HepG2 (cell line): ENCODE results near the gene NOP56. TPM values are rescaled to one million over a fixed set of nuclear protein-coding genes. Genes with fewer than 3 reads are reported as not detected.

Source experiments
- ATAC-seq: fragments of 200-7000 bp; cut with Tn5 transposase; 3 replicates; pipeline ENCODE4 v1.9.1; 2020; ENCODE audit warnings: mild to moderate bottlenecking, moderate library complexity
- BruUV-seq: library from RNA; stranded (reverse); fragments of 400-500 nt; replicated peaks from 2 replicates; lab custom pipeline; 2021; lab: Mats Ljungman, UMichigan
- CTCF ChIA-PET: fragments of 300-600 bp; formaldehyde crosslinking; extraction: SDS; loops from one replicate; lab custom pipeline; 2021; ENCODE audit warnings: low total read pairs, inconsistent platforms, low intra/inter-chr PET ratio; lab: Yijun Ruan, JAX
- POLR2A ChIA-PET: fragments of 350-600 bp; sonication (Branson Sonifier 250); formaldehyde crosslinking; loops from one replicate; lab custom pipeline; 2020; ENCODE audit warnings: antibody characterized with exemption, inconsistent platforms; lab: Yijun Ruan, JAX
- DNase-seq: peaks from one replicate; pipeline ENCODE4 v3.0.0-alpha.2; 2015; ENCODE audit warnings: low spot score
- FAIRE-seq: peaks from 3 replicates; lab custom pipeline; 2011; peaks lifted over from hg19 to GRCh38; lab: Jason Lieb, UNC
- H2AFZ ChIP-seq: one replicate; pipeline ENCODE4 v1.6.1; 2011; ENCODE audit warnings: low read length, inconsistent platforms
- H3K27ac ChIP-seq: fragments of 300-600 bp; 3 replicates; pipeline ENCODE4 v1.8.0; 2011; ENCODE audit warnings: mixed run types, mild to moderate bottlenecking, mixed read lengths, low read length, inconsistent platforms; ENCODE audit not compliant: insufficient read depth; ENCODE audit errors: extremely low read length
- H3K27me3 ChIP-seq, 2 experiments: fragments of 200-600 bp in 1 of 2; 2 replicates in 1 of 2; 3 replicates in 1 of 2; pipeline versions ENCODE4 v1.6.0 to v1.8.0; 2011; ENCODE audit warnings: low read length in 2 of 2, mild to moderate bottlenecking in 2 of 2, moderate library complexity in 2 of 2, inconsistent platforms in 1 of 2; ENCODE audit not compliant: insufficient read depth in 2 of 2, control insufficient read depth in 1 of 2
- H3K36me3 ChIP-seq, 2 experiments: fragments of 200-600 bp in 1 of 2; replicated peaks in 1 of 2; 2 replicates in 1 of 2; 3 replicates in 1 of 2; pipeline versions ENCODE4 v1.5.1 to v1.8.0; 2011; ENCODE audit warnings: low read length in 2 of 2, inconsistent platforms in 1 of 2; ENCODE audit not compliant: insufficient read depth in 2 of 2, control insufficient read depth in 1 of 2
- H3K4me1 ChIP-seq: 2 replicates; pipeline ENCODE4 v1.5.1; 2012; ENCODE audit warnings: low read length, inconsistent platforms; ENCODE audit not compliant: insufficient read depth
- H3K4me2 ChIP-seq: 2 replicates; pipeline ENCODE4 v1.6.0; 2011; ENCODE audit warnings: low read depth, low read length, inconsistent platforms
- H3K4me3 ChIP-seq, 3 experiments: fragments of 200-600 bp in 1 of 3; sonication (generic), shearing (Covaris generic) in 1 of 3; replicated peaks in 1 of 3; 2 replicates each; pipeline ENCODE4 v1.5.1; 2011 to 2016; ENCODE audit warnings: low read length in 3 of 3, inconsistent platforms in 2 of 3, low read depth in 2 of 3, mild to moderate bottlenecking in 2 of 3, control low read depth in 1 of 3, mixed read lengths in 1 of 3; ENCODE audit not compliant: insufficient read depth in 1 of 3
- H3K79me2 ChIP-seq: one replicate; pipeline ENCODE4 v1.6.1; 2011; ENCODE audit warnings: low read length, inconsistent platforms; ENCODE audit not compliant: insufficient read depth
- H3K9ac ChIP-seq: 2 replicates; pipeline ENCODE4 v1.6.0; 2011; ENCODE audit warnings: mild to moderate bottlenecking, low read depth, low read length, inconsistent platforms; ENCODE audit not compliant: insufficient read depth
- H3K9me3 ChIP-seq: 2 replicates; pipeline ENCODE4 v1.5.1; 2012; ENCODE audit warnings: mild to moderate bottlenecking, low read length
- H4K20me1 ChIP-seq: 2 replicates; pipeline ENCODE4 v1.6.0; 2011; ENCODE audit warnings: inconsistent platforms, mild to moderate bottlenecking, low read length, moderate library complexity; ENCODE audit not compliant: insufficient read depth
- AGO1 ChIP-seq: fragments of 200-400 bp; formaldehyde crosslinking; IDR thresholded peaks from 2 replicates; pipeline ENCODE4 v1.6.1; 2017; ENCODE audit warnings: mild to moderate bottlenecking, low read depth, low read length, moderate library complexity; ENCODE audit not compliant: poor library complexity, severe bottlenecking
- DZIP1 ChIP-seq: sonication (generic); formaldehyde crosslinking; IDR thresholded peaks from 2 replicates; pipeline ENCODE4 v1.5.0; 2020; ENCODE audit warnings: mild to moderate bottlenecking, missing genetic modification reagents
- MTF1 ChIP-seq: sonication (generic); formaldehyde crosslinking; IDR thresholded peaks from 2 replicates; pipeline ENCODE4 v1.5.0; 2020; ENCODE audit warnings: missing genetic modification reagents
- ZBTB39 ChIP-seq: sonication (generic); formaldehyde crosslinking; IDR thresholded peaks from 2 replicates; pipeline ENCODE4 v1.5.0; 2020; ENCODE audit warnings: missing genetic modification reagents
- ZNF280B ChIP-seq: sonication (generic); formaldehyde crosslinking; IDR thresholded peaks from 2 replicates; pipeline ENCODE4 v1.5.0; 2020; ENCODE audit warnings: missing genetic modification reagents, mild to moderate bottlenecking, borderline replicate concordance
- WGBS: methylation state at CpG from one replicate; pipeline ENCODE4 v1.1.6; 2017; ENCODE audit warnings: low lambda C conversion rate; 5-methylcytosine and 5-hydroxymethylcytosine counted together
- in situ Hi-C: cut with HindIII; loops from 2 replicates; pipeline ENCODE4 v1.10.0; 2017; ENCODE audit warnings: low pct_unique_long_range_greater_than_20kb; ENCODE audit not compliant: extremely low pct_ligation_motif_present
- intact Hi-C: fragments of 100-400 bp; cut with micrococcal nuclease; formaldehyde crosslinking; loops from one replicate; pipeline ENCODE4 v1.10.0; 2022; ENCODE audit not compliant: unreplicated experiment
- polyA plus RNA-seq, 8 experiments: library from polyadenylated mRNA; depleted of rRNA in 3 of 8; stranded (reverse) in 7 of 8; unstranded in 1 of 8; fragments of >200 nt; fragmentation: Illumina TruSeq in 4 of 8; extraction: Trizol in 4 of 8; gene quantifications; 2 replicates each; pipeline versions ENCODE4 v1.2.1 to v1.2.3, GENCODE V29; 2011 to 2016; ENCODE audit warnings: low read depth in 4 of 8, missing spikeins in 1 of 8, mixed read lengths in 1 of 8; ENCODE audit not compliant: insufficient read depth in 1 of 8
- total RNA-seq, 5 experiments: library from RNA; depleted of rRNA; stranded (reverse); fragments of >200 nt; fragmentation: Illumina TruSeq; extraction: Trizol; gene quantifications; 2 replicates each; pipeline ENCODE4 v1.2.3, GENCODE V29; 2016; ENCODE audit warnings: low read depth in 1 of 5

NOP56 gene
- total and polyA plus RNA-seq, 2 of the 13 experiments (the other 11 are each of a cell fraction or from before 2014, with no cell fraction given): 369 to 1,116 TPM

- Histone ChIP-seq H3K4me1 (peaks cover 20% of the 10 kb centered on the region; the same call in 1 of the 2 replicates), H3K27me3 (peaks cover 29 to 82% of the 10 kb centered on the region in 2 experiments), H2AFZ (no peak overlapping the region), H3K4me2 (no peak overlapping the region), H3K27ac (no peak overlapping the region), H3K9ac (no peak overlapping the region), H4K20me1 (peaks cover 4% of the 10 kb centered on the region; the same call in 1 of the 2 replicates), H3K79me2 (no peaks in the 10 kb centered on the region), H3K9me3 (no peaks in the 10 kb centered on the region), H3K36me3 (no peaks in the 10 kb centered on the region), H3K4me3 (no peak overlapping the region)
- TF ChIP-seq AGO1: peak; percentile 28
- TF ChIP-seq MTF1: no peak
- TF ChIP-seq DZIP1 (CRISPR knock-in tag): 0 out of 2 replicates have a peak, but pooled peaks have one; percentile 60
- peak; percentile 50; the same call in 1 of the 2 replicates for TF ChIP-seq ZNF280B (CRISPR knock-in tag)
- no peak for TF ChIP-seq ZBTB39 (CRISPR knock-in tag)
- POLR2A ChIA-PET: no interaction called here
- 28% methylated on average over 9 of the region's 9 CpGs for WGBS
- BruUV-seq: no TSS peak
- no peak for FAIRE-seq
- DNase-seq: no peak
- in situ Hi-C loops: no loop called here
- intact Hi-C loops: no loop called here
- ATAC-seq: peak; percentile 14; the same call in 2 of the 3 replicates
- CTCF ChIA-PET: no interaction called here
Observed at GRCh38 chr20:2700913-2701620, 48.6 kb downstream of the NOP56 start.
